GM18511 (cell line): ENCODE data around the gene RNF19B.

Experiments
- ATAC-seq: cut with Tn5 transposase; IDR thresholded peaks from one replicate; pipeline ENCODE4 v1.9.1; 2021; ENCODE audit warnings: mild to moderate bottlenecking, moderate library complexity; ENCODE audit not compliant: unreplicated experiment

RNF19B gene

GRCh38 chr1:32891241-32891570 lies 73.4 kb downstream of the RNF19B start:
- ATAC-seq = no peak

- ATAC-seq = no peak
Observed at GRCh38 chr1:32890516-32891240, 73.9 kb downstream of the RNF19B start.

GRCh38 chr1:32889731-32890278 lies 74.8 kb downstream of the RNF19B start:
- no peak for ATAC-seq

GRCh38 chr1:32888677-32889420 lies 75.8 kb downstream of the RNF19B start:
- ATAC-seq = no peak

- ATAC-seq = no peak
Observed at GRCh38 chr1:32888134-32888533, 76.5 kb downstream of the RNF19B start.

GRCh38 chr1:32887623-32888022 lies 77.0 kb downstream of the RNF19B start:
- ATAC-seq = no peak

- ATAC-seq = no peak
Observed at GRCh38 chr1:32886828-32887414, 77.7 kb downstream of the RNF19B start.
